Measurements from ENCODE around the gene PLPPR2.
"Not testable (repeated sequence)": the region's sequence is repeated elsewhere in the genome, so short reads cannot be mapped to it uniquely, and the experiment has no call there.

DNA sequence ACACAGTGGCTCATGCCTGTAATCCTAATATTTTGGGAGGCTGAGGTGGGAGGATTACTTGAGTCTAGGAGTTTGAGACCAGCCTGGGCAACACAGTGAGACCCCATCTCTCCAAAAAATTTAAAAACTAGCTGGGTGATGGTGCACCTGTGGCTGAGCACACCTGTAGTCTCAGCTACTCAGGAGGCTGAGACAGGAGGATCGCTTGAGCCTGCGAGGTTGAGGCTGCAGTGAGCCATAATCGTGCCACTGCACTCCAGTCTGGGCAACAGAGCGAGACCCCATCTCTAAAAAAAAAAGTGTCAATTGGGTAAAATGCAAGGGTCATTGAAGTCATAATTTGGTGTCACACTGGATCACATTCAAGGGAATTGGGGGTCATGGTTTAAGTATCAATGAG, 1.1 kb upstream of the PLPPR2 start:
- TF ChIP-seq, protein P1, sequence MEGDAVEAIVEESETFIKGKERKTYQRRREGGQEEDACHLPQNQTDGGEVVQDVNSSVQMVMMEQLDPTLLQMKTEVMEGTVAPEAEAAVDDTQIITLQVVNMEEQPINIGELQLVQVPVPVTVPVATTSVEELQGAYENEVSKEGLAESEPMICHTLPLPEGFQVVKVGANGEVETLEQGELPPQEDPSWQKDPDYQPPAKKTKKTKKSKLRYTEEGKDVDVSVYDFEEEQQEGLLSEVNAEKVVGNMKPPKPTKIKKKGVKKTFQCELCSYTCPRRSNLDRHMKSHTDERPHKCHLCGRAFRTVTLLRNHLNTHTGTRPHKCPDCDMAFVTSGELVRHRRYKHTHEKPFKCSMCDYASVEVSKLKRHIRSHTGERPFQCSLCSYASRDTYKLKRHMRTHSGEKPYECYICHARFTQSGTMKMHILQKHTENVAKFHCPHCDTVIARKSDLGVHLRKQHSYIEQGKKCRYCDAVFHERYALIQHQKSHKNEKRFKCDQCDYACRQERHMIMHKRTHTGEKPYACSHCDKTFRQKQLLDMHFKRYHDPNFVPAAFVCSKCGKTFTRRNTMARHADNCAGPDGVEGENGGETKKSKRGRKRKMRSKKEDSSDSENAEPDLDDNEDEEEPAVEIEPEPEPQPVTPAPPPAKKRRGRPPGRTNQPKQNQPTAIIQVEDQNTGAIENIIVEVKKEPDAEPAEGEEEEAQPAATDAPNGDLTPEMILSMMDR (conservative IDR thresholded peaks at IDR 0.05): not testable (repeated sequence)
- TF ChIP-seq EZH2 (IDR thresholded peaks at IDR 0.05; ENCODE audit: low read depth): not testable (repeated sequence)

Measured in PC-9 (cell line).